Uterus (tissue), 2 donors: ENCODE results near the gene DIAPH2.

Experiments
- CTCF ChIP-seq, 4 experiments: fragments of 200-600 bp in 2 of 4; fragments of 450-650 bp in 2 of 4; sonication (generic) in 2 of 4; IDR thresholded peaks; one replicate each; pipeline ENCODE4 v1.5.1; 2016 to 2019; ENCODE audit warnings: antibody characterized with exemption in 4 of 4, mild to moderate bottlenecking in 2 of 4, moderate library complexity in 1 of 4
- POLR2A ChIP-seq, 2 donors: fragments of 450-650 bp; IDR thresholded peaks; one replicate each; pipeline ENCODE4 v1.6.1; 2016; ENCODE audit warnings: antibody characterized with exemption in 2 of 2, mild to moderate bottlenecking in 1 of 2, moderate library complexity in 1 of 2

GRCh38 chrX:97605271-97605670 lies 920.6 kb downstream of the DIAPH2 start:
- no peak for TF ChIP-seq POLR2A (IDR thresholded peaks at IDR 0.05)
- TF ChIP-seq CTCF (IDR thresholded peaks at IDR 0.05): no peak
